Adrenal gland (tissue), 12 donors: Measurements from ENCODE around the gene LRRC4C. TPM values are rescaled to one million over a fixed set of nuclear protein-coding genes. Genes with fewer than 3 reads are reported as not detected.

Source experiments
- DNase-seq, 7 donors: peaks; one replicate each; pipeline ENCODE4 v3.0.0-alpha.2; 2019 to 2020
- H3K27ac ChIP-seq, 5 donors: fragments of 200-600 bp; sonication (generic) in 4 of 5; 1 replicate in 3 of 5; 2 replicates in 2 of 5; pipeline versions ENCODE4 v1.5.1 to v1.8.0; 2016 to 2020; ENCODE audit warnings: mild to moderate bottlenecking in 1 of 5
- H3K27me3 ChIP-seq: fragments of 200-600 bp; 2 replicates; pipeline ENCODE4 v1.8.0; 2021
- H3K36me3 ChIP-seq, 2 donors: fragments of 200-600 bp; replicated peaks in 1 of 2; 1 replicate in 1 of 2; 2 replicates in 1 of 2; pipeline versions ENCODE4 v1.5.1 to v1.8.0; 2018 to 2022
- H3K4me1 ChIP-seq, 2 donors: fragments of 200-600 bp; replicated peaks in 1 of 2; 1 replicate in 1 of 2; 2 replicates in 1 of 2; pipeline versions ENCODE4 v1.5.1 to v1.8.0; 2018 to 2021
- H3K4me3 ChIP-seq, 4 donors: fragments of 200-600 bp; sonication (generic) in 3 of 4; one replicate each; pipeline ENCODE4 v1.5.1; 2016 to 2018
- H3K9me3 ChIP-seq, 3 donors: fragments of 200-600 bp; sonication (generic) in 1 of 3; replicated peaks in 1 of 3; 1 replicate in 2 of 3; 2 replicates in 1 of 3; pipeline versions ENCODE4 v1.5.1 to v1.8.0; 2016 to 2021
- POLR2A ChIP-seq, 2 donors: fragments of 450-650 bp; IDR thresholded peaks; one replicate each; pipeline ENCODE4 v1.6.1; 2017; ENCODE audit warnings: antibody characterized with exemption in 2 of 2, mild to moderate bottlenecking in 2 of 2, moderate library complexity in 1 of 2
- WGBS, 4 donors: extraction: QIAGEN DNeasy Blood & Tissue Kit in 2 of 4; methylation state at CpG; one replicate each; pipeline versions ENCODE4 v1.1.5 to v1.1.7; 2013 to 2017; 5-methylcytosine and 5-hydroxymethylcytosine counted together
- intact Hi-C, 2 donors: fragments of 100-400 bp; cut with DNase I; formaldehyde crosslinking; loops; one replicate each; pipeline versions ENCODE4 v1.14.1 to v1.15.0; 2022 to 2023
- polyA plus RNA-seq, 3 donors: library from polyadenylated mRNA; stranded (reverse); fragments of 200-250 nt in 2 of 3; fragments of 350-450 nt in 1 of 3; fragmentation: Illumina TruSeq in 1 of 3; extraction: RNeasy Lipid Tissue Mini Kit (QIAGEN cat#74804) in 1 of 3; gene quantifications; one replicate each; pipeline ENCODE4 v1.2.3, GENCODE V29; 2013 to 2014
- total RNA-seq, 9 donors: library from RNA; depleted of rRNA in 4 of 9; stranded (reverse); fragments of >200 nt in 4 of 9; fragments of 120-200 nt in 1 of 9; fragmentation: NEBNext Ultra II Directional in 1 of 9; extraction: Animal tissue kit (Norgen Biotek cat#: 25700) in 1 of 9; gene quantifications; one replicate each; pipeline versions ENCODE4 v1.1.0 to v1.2.4, GENCODE V29; 2013 to 2023
- TF ChIP-seq, protein P1 (sequence below), 6 experiments: fragments of 450-650 bp in 4 of 6; fragments of 200-600 bp in 2 of 6; sonication (generic) in 1 of 6; IDR thresholded peaks; 1 replicate in 5 of 6; 2 replicates in 1 of 6; pipeline versions ENCODE4 v1.5.1 to v1.8.0; 2016 to 2021; ENCODE audit warnings: antibody characterized with exemption in 6 of 6, mild to moderate bottlenecking in 2 of 6, moderate library complexity in 1 of 6
- donor health status: healthy with polysubstance abuse.
- donor health status: Bipolar disorder and iron deficiency.
- donor health status: DM: yes; HTN: yes; CAD: no.
- donor health status: DM: no; HTN: no; CAD: no.
- donor health status: DM: no; HTN: no; CAD: no.
- donor health status: DM: yes; HTN: yes; CAD: no.

LRRC4C gene
- total and polyA plus RNA-seq, 12 donors: 1.0 to 10.6 (median 5.5) TPM

- Histone ChIP-seq H3K36me3 (no peaks in the 10 kb centered on the region), H3K4me1 (no peaks in the 10 kb centered on the region), H3K27ac (no peak overlapping the region), H3K9me3 (no peaks in the 10 kb centered on the region), H3K4me3 (no peak overlapping the region), H3K27me3 (no peaks in the 10 kb centered on the region)
- intact Hi-C loops: no loop called here
- WGBS, 4 donors: 59 to 71% (median 65%) methylated on average over 3 of the region's 3 CpGs
- TF ChIP-seq POLR2A (IDR thresholded peaks at IDR 0.05): no peak
- TF ChIP-seq, protein P1, sequence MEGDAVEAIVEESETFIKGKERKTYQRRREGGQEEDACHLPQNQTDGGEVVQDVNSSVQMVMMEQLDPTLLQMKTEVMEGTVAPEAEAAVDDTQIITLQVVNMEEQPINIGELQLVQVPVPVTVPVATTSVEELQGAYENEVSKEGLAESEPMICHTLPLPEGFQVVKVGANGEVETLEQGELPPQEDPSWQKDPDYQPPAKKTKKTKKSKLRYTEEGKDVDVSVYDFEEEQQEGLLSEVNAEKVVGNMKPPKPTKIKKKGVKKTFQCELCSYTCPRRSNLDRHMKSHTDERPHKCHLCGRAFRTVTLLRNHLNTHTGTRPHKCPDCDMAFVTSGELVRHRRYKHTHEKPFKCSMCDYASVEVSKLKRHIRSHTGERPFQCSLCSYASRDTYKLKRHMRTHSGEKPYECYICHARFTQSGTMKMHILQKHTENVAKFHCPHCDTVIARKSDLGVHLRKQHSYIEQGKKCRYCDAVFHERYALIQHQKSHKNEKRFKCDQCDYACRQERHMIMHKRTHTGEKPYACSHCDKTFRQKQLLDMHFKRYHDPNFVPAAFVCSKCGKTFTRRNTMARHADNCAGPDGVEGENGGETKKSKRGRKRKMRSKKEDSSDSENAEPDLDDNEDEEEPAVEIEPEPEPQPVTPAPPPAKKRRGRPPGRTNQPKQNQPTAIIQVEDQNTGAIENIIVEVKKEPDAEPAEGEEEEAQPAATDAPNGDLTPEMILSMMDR (IDR thresholded peaks at IDR 0.05): no peak
- no peak for DNase-seq
These were observed 485.2 kb downstream of the LRRC4C start for GRCh38 chr11:40974186-40974795.

- intact Hi-C loops: no loop called here
- Histone ChIP-seq H3K4me1 (no peaks in the 10 kb centered on the region), H3K27me3 (no peaks in the 10 kb centered on the region), H3K27ac (no peak overlapping the region), H3K9me3 (no peaks in the 10 kb centered on the region), H3K4me3 (no peak overlapping the region), H3K36me3 (no peaks in the 10 kb centered on the region)
- no peak for DNase-seq
- no peak for TF ChIP-seq POLR2A (IDR thresholded peaks at IDR 0.05)
- TF ChIP-seq, protein P1 (IDR thresholded peaks at IDR 0.05): no peak
These were observed 500.7 kb downstream of the LRRC4C start for GRCh38 chr11:40958707-40959106.

GRCh38 chr11:40952479-40952878 lies 507.0 kb downstream of the LRRC4C start:
- intact Hi-C loops: no loop called here
- no peaks in the 10 kb centered on the region for H3K27me3 ChIP-seq
- no peaks in the 10 kb centered on the region for H3K36me3 ChIP-seq
- H3K4me3 ChIP-seq: no peak overlapping the region
- H3K9me3 ChIP-seq: no peaks in the 10 kb centered on the region
- DNase-seq: no peak
- no peak overlapping the region for H3K27ac ChIP-seq
- no peaks in the 10 kb centered on the region for H3K4me1 ChIP-seq
- WGBS, 4 donors: 79 to 87% (median 86%) methylated on average over 1 of the region's 1 CpG
- TF ChIP-seq, protein P1 (IDR thresholded peaks at IDR 0.05): no peak
- TF ChIP-seq POLR2A (IDR thresholded peaks at IDR 0.05): no peak

DNA sequence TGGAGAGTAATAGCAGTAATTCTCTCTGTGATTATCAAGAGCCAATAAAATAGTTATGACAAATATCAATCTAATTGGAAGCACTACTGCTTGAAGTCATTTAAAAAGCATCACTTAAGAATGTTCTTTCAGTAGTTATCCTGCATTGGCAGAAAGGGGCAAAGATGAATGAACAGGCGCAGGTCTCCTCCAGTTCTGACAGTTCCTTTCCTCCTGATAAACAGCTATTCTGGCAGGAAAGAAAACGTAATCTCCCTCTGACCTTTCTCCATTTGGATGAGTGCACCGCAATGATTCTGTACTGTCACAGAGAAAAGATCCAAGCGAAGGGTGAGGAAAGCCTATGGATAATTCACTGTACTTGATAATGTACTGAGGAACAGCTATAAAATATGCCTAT lies 521.5 kb downstream of the LRRC4C start:
- H3K27ac ChIP-seq: no peak overlapping the region
- no peak overlapping the region for H3K4me3 ChIP-seq
- intact Hi-C loops: no loop called here
- 53 to 56% (median 54%) methylated on average over 4 of the region's 4 CpGs for WGBS, 4 donors
- no peaks in the 10 kb centered on the region for H3K9me3 ChIP-seq
- DNase-seq: no peak
- no peaks in the 10 kb centered on the region for H3K4me1 ChIP-seq
- H3K36me3 ChIP-seq: no peaks in the 10 kb centered on the region
- TF ChIP-seq, protein P1 (IDR thresholded peaks at IDR 0.05): no peak
- no peak for TF ChIP-seq POLR2A (IDR thresholded peaks at IDR 0.05)
- H3K27me3 ChIP-seq: no peaks in the 10 kb centered on the region
